Measurements from ENCODE around the gene NT5DC3.
"Not testable (repeated sequence)": the region's sequence is repeated elsewhere in the genome, so short reads cannot be mapped to it uniquely, and the experiment has no call there.

The NT5DC3 gene

DNA sequence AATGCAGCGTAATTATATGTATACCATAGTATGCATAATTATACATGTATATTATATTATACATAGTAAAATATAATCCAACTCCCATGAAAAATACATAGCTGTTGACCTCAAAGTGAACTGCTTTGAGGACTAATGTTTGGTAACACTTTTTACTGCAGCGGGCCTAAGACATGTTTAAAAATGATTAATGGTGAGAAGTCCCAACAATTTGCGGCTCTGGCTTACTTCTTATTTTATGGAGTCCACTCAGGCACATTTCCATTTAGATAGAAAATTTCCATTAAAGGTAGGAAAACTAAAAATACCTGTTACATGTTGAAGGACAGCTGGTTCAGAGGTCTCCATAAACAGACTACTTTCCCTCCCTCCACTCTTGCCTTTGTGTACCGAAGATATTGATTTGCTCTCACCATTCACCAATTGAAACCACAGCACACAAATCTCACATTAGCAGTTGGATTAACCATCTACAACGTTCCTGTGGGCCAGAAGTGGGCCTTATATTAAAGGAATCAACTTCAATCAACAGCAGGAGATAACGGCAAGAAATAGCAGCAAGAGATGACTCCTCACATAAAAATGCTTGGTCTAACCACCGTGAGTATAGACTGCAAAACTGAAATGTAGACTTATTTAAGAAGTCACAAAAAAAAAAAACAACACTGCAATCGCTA, 14.1 kb upstream of the NT5DC3 start:
- DNase-seq = no peak

GRCh38 chr12:103854372-103854973, 13.4 kb upstream of the NT5DC3 start:
- DNase-seq = no peak

- no peak for DNase-seq
These were observed 11.5 kb upstream of the NT5DC3 start for GRCh38 chr12:103852498-103852997.

- DNase-seq = no peak
These were observed 10.1 kb upstream of the NT5DC3 start for GRCh38 chr12:103851127-103851526.

- no peak for DNase-seq
These were observed 9.4 kb upstream of the NT5DC3 start for GRCh38 chr12:103850429-103850828.

- no peak for DNase-seq
These were observed 8.0 kb upstream of the NT5DC3 start for GRCh38 chr12:103848917-103849491.

- DNase-seq = no peak
These were observed 7.1 kb upstream of the NT5DC3 start for GRCh38 chr12:103848143-103848542.

- peak; percentile 8 for DNase-seq
These were observed 5.4 kb upstream of the NT5DC3 start for GRCh38 chr12:103846415-103846814.

GRCh38 chr12:103844305-103844704, 3.3 kb upstream of the NT5DC3 start:
- no peak for DNase-seq

- DNase-seq = no peak
These were observed 903 bp upstream of the NT5DC3 start for GRCh38 chr12:103841690-103842584.

DNA sequence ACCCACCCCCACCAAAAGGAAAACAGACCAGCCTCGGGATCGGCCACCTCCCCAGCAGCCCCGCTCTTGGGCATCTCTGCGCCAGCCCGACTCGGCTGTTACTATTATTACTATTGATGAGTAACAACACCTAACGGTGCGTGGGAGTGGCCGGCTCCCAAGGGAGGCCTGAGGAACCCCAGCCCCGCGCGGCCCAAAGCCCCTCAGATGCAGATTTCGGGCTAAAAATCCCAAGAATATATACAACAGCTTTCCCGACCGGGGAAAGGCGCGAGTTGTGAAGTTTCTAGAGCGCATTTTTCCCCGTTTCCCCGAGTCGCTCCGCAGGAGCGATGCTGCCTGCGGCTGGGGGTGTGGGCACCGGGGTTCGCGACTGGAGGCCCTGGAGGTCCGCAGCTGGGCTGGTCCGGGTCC, 565 bp downstream of the NT5DC3 start:
- DNase-seq = no peak

DNA sequence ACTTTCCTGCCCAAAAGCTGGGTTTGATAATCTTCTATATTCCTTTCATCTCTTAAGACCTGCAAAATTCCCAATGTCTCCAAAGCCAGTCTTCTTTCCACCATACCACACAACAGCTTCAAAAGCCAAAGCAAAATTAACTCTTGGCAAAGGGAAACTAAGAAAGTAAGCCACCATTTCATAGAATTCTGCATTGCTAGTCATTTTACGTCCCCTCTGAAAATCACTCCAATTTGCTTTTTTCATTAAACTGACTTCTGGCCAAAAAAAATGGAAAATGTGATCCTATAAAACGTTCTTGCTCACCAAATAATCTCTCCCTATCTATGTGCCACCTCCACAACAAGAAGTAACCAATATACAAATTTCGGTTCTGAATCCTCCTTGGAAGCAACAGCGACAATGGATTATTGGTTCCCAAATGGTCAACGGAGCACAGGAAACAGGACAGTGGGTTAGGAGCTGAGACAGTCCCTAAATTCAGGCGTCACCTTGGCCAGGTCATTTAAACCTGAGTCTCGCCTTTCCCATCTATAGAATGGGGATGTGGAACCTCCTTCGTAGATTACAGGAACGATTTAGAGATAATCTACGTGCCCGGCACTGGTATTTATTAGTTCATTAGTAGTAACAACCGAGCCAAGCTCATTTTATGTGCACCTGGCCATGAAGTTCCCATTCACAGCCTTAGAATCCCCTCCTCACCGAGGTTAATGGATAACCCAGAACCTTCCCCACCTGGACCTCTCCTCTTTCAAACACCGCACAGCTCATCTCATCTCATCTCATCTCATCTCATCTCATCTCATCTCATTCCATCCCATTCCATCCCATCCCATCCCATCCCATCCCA, 1.2 kb downstream of the NT5DC3 start:
- DNase-seq = no peak

DNA sequence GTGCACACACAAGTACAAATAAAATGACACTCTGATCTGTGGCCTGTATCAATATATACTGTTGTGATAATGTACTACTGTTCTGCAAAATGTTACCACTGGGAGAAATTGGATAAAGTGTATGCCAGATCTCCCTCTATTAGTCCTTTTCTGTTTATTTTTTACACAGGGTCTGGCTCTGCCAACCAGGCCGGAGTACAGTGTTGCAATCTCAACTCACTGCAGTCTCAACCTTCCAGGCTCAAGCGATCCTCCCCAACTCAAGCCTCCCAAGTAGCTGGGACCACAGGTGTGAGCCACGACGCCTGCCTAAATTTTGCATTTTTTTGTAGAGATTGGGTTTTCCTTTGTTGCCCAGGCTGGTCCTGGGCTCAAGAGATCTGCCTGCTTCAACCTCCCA, 1.9 kb downstream of the NT5DC3 start:
- no peak for DNase-seq

- no peak for DNase-seq
These were observed 2.6 kb downstream of the NT5DC3 start for GRCh38 chr12:103838254-103838914.

DNA sequence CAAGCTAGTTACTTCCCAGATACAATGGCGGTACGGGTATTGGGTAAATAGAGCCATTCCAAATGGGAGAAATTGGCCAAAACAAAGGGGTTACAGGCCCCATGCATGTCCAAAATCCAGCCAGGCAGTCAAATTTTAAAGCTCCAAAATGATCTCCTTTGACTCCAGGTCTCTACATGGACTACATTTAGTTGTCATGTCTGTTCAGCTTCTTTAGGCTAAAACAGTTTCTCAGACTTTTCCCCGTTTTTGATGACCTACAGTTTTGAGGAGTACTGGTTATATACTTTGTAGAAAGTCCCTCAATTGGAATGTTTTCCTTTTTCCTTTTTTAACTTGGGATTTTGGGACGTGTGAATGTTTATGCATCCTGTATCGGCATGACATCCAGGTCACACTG, 4.7 kb downstream of the NT5DC3 start:
- DNase-seq = no peak

GRCh38 chr12:103835747-103836335, 5.2 kb downstream of the NT5DC3 start:
- DNase-seq = not testable (repeated sequence)

DNA sequence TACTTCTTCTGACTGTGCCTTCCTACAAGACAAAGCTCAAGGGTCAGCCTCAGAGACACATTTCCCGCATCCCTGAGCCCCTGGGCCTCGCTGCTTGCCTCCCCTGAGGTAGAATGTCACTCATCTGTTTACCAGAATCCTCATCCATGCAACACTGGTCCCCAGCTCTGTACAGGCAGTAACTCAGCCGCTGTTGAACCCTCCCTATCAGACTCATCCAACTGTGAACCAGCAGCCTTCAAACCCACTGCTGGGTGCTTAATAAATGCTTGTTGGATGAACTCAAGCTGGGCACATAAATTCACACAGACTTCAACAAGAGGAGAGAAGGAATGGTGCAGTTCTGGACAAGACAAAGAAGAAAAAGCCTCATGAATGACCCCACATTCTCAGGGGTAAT, 6.1 kb downstream of the NT5DC3 start:
- no peak for DNase-seq

- no peak for DNase-seq
These were observed 7.1 kb downstream of the NT5DC3 start for GRCh38 chr12:103833891-103834290.

GRCh38 chr12:103833095-103833775, 7.8 kb downstream of the NT5DC3 start:
- DNase-seq = no peak
